ENCODE measurements around the gene UST.

DNA sequence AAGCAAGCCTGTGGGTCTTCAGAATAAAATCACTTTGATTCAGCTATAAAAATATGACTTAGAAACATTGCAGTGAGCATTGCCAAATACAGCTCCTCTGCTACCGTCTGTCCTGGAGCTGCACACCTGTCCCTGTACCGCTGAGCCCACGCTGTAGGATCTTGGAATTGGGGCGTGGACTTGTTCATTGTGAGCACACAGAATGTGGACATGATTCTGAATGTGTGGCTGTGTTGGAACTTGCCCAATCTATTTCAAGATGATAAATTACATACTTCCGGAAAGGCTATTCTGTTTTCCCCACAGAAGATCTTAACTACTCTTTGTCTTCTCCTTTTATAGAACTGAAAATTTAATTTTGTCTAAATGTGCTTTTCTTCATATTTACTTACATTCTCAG lies 107.3 kb downstream of the UST start:
- TF ChIP-seq, protein P1, sequence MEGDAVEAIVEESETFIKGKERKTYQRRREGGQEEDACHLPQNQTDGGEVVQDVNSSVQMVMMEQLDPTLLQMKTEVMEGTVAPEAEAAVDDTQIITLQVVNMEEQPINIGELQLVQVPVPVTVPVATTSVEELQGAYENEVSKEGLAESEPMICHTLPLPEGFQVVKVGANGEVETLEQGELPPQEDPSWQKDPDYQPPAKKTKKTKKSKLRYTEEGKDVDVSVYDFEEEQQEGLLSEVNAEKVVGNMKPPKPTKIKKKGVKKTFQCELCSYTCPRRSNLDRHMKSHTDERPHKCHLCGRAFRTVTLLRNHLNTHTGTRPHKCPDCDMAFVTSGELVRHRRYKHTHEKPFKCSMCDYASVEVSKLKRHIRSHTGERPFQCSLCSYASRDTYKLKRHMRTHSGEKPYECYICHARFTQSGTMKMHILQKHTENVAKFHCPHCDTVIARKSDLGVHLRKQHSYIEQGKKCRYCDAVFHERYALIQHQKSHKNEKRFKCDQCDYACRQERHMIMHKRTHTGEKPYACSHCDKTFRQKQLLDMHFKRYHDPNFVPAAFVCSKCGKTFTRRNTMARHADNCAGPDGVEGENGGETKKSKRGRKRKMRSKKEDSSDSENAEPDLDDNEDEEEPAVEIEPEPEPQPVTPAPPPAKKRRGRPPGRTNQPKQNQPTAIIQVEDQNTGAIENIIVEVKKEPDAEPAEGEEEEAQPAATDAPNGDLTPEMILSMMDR (optimal IDR thresholded peaks at IDR 0.05 in 1 of 3, IDR thresholded peaks at IDR 0.05 in 1 of 3, conservative IDR thresholded peaks at IDR 0.05 in 1 of 3; ENCODE audit: extremely low read depth in 1 of 3, insufficient read depth in 2 of 3, low read length in 3 of 3) = no peak
- no peak for TF ChIP-seq EZH2 (IDR thresholded peaks at IDR 0.05; ENCODE audit: low read length)
